NT2/D1 (cell line): ENCODE measurements around the gene LPAR1.

Source experiments
- DNase-seq: peaks from one replicate; pipeline ENCODE4 v3.0.0-alpha.2; 2011; ENCODE audit warnings: low read depth, low spot score
- H3K27me3 ChIP-seq: 2 replicates; pipeline ENCODE4 v1.6.0; 2011; ENCODE audit warnings: mild to moderate bottlenecking; ENCODE audit not compliant: insufficient read length, insufficient read depth
- H3K36me3 ChIP-seq: 2 replicates; pipeline ENCODE4 v1.6.1; 2011; ENCODE audit warnings: mild to moderate bottlenecking, low read length, mixed read lengths; ENCODE audit not compliant: insufficient read depth, insufficient read length
- H3K4me1 ChIP-seq: 2 replicates; pipeline ENCODE4 v1.5.1; 2011; ENCODE audit not compliant: insufficient read depth, insufficient read length
- H3K4me3 ChIP-seq: 2 replicates; pipeline ENCODE4 v1.5.1; 2011; ENCODE audit warnings: low read depth; ENCODE audit not compliant: insufficient read length
- H3K9ac ChIP-seq: 2 replicates; pipeline ENCODE4 v1.6.0; 2011; ENCODE audit warnings: low read depth; ENCODE audit not compliant: insufficient read length
- H3K9me3 ChIP-seq: 2 replicates; pipeline ENCODE4 v1.5.1; 2011; ENCODE audit warnings: mild to moderate bottlenecking, low read length; ENCODE audit not compliant: insufficient read depth
- SUZ12 ChIP-seq: IDR thresholded peaks from 2 replicates; pipeline ENCODE4 v1.6.1; 2011; ENCODE audit not compliant: insufficient read length, insufficient read depth; ENCODE audit errors: extremely low read depth
- YY1 ChIP-seq: IDR thresholded peaks from 2 replicates; pipeline ENCODE4 v1.6.1; 2011; ENCODE audit not compliant: insufficient read length, insufficient read depth
- ZNF274 ChIP-seq: IDR thresholded peaks from 2 replicates; pipeline ENCODE4 v1.6.1; 2011; ENCODE audit warnings: mild to moderate bottlenecking, low read depth, low read length

The LPAR1 gene

DNA sequence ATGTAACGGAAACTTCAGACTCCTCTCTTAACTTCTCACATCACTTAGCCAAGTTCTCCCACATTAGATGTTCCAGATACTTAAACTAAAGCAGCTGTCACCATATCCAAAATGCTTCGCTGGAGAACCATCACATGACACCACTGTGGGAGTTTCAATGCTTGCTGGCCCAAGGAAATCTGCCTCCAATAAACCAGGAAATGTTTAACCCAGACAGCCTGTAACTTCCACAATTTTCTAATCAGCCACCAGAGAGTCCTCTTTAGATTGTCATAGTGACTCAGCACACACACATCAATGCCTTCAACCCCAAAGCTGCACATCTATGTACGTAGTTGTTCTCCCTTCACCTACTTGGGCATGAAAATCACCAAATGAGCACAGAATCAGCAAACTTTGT lies 118.7 kb downstream of the LPAR1 start:
- Histone ChIP-seq H3K9ac (no peak overlapping the region), H3K4me1 (no peaks in the 10 kb centered on the region), H3K4me3 (no peak overlapping the region), H3K36me3 (no peaks in the 10 kb centered on the region), H3K27me3 (no peaks in the 10 kb centered on the region), H3K9me3 (0 out of 2 replicates have a peak, but pooled peaks cover 3% of the 10 kb centered on the region)
- no peak for DNase-seq
- TF ChIP-seq SUZ12 (no peak), YY1 (no peak), ZNF274 (no peak)

DNA sequence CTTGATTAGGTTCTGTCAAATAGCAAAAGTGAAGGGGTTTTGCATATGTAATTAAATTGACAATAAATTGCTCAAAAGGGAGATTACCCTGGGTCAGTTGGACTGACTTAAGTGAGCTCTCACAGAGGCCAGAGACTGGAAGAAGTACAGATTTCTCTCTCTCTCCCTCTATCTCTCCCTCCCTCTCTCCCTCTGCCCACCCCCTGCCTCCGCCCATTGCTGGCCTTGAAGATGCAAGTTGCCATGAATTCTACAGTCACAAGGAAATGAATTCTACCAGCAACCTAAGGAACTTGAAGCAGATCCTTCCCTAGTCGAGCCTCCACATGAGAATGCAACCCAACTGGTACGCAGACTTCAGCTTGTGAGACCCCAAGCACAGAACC lies 119.2 kb downstream of the LPAR1 start:
- Histone ChIP-seq H3K27me3 (no peaks in the 10 kb centered on the region), H3K4me1 (no peaks in the 10 kb centered on the region), H3K9ac (no peak overlapping the region), H3K36me3 (no peaks in the 10 kb centered on the region), H3K9me3 (0 out of 2 replicates have a peak, but pooled peaks cover 8% of the 10 kb centered on the region), H3K4me3 (no peak overlapping the region)
- TF ChIP-seq SUZ12 = no peak
- TF ChIP-seq YY1 = no peak
- TF ChIP-seq ZNF274 = no peak
- DNase-seq = no peak

DNA sequence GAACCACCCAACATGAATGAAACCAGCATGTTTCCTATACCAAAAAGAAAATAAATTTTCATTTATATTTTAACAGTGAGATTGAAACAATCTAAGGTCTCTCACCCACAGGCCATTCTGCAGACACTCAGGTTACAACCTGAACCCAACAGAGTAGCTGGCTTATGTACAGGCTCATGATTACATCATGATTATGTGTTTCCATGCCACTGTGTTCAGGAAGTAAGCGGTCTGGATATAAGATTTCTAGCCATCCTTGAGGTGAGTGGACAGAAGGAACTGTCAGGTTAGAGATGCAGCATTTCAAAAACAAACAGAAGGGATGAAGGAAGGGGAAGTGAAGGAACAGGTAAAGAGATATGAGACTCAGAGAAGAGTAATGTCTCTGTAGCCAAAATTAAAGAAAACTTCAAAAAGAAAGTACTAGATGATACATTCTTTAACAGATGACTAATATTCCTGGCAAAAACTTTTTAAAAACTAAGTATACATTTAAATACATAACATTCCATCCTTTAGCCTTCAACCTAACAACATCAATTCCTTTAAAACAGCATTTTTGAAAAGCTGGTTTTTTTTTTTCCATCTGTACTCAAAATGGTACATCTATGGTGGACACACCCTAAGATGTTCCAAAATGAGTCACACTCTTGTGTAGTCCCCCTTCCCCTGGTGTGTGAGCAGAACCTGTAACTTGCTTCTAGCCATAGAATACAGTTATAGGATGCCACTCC lies 119.8 kb downstream of the LPAR1 start:
- no peaks in the 10 kb centered on the region for H3K4me1 ChIP-seq
- H3K36me3 ChIP-seq = no peaks in the 10 kb centered on the region
- no peaks in the 10 kb centered on the region for H3K27me3 ChIP-seq
- H3K4me3 ChIP-seq = no peak overlapping the region
- no peak overlapping the region for H3K9ac ChIP-seq
- H3K9me3 ChIP-seq = 0 out of 2 replicates have a peak, but pooled peaks cover 8% of the 10 kb centered on the region
- DNase-seq = no peak
- TF ChIP-seq SUZ12 (no peak), ZNF274 (no peak), YY1 (no peak)

GRCh38 chr9:110916403-110916802 lies 121.9 kb downstream of the LPAR1 start:
- no peak for DNase-seq
- no peaks in the 10 kb centered on the region for H3K27me3 ChIP-seq
- H3K4me3 ChIP-seq = no peak overlapping the region
- no peak overlapping the region for H3K9ac ChIP-seq
- 0 out of 2 replicates have a peak, but pooled peaks cover 8% of the 10 kb centered on the region for H3K9me3 ChIP-seq
- H3K36me3 ChIP-seq = no peaks in the 10 kb centered on the region
- TF ChIP-seq ZNF274 = no peak
- TF ChIP-seq YY1 = no peak
- TF ChIP-seq SUZ12 = no peak
- no peaks in the 10 kb centered on the region for H3K4me1 ChIP-seq

DNA sequence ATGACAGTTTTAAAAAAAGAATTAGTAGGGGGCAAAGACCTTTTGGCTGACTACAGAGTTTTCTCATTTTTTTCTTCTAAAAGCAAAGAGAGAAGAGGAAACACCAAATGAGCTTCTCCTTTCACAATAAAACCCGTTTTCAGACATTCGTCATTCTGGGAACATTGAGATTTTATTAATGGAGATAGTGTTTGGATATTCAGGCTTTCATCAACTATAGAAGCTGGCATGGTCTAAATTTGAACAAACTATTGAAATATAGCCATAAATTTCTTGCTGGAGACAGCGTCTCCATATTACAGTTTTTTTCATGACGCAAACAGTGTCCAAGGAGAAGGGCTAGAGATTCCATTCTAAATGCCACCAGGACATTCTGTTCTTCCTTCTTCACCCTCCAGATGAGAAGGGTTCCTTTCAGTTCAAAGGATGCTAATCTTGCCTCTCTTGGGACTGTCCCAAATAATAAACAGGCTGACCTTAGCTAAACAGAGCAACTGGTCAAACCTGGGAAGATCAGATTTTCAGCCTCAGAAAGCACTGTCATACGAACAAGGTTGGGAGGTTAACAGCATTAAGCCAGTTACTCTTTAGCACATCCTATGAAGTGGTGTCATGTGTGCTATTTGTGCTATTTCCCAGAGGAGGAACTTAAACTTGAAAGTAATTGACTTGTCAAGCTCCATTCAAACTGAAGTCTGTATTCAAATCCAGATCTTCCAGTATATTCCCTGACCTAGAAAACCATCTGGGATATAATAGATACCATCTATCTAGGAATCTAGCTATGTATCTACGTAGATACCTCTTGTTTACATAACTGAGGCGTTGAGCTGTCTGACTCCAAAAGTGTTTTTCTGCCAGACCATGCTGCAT lies 125.6 kb downstream of the LPAR1 start:
- peaks cover 19% of the 10 kb centered on the region; the same call in 1 of the 2 replicates for H3K9me3 ChIP-seq
- TF ChIP-seq ZNF274 (no peak), SUZ12 (no peak), YY1 (no peak)
- no peak overlapping the region for H3K9ac ChIP-seq
- H3K4me3 ChIP-seq = no peak overlapping the region
- H3K27me3 ChIP-seq = no peaks in the 10 kb centered on the region
- DNase-seq = no peak
- H3K36me3 ChIP-seq = no peaks in the 10 kb centered on the region
- no peaks in the 10 kb centered on the region for H3K4me1 ChIP-seq

DNA sequence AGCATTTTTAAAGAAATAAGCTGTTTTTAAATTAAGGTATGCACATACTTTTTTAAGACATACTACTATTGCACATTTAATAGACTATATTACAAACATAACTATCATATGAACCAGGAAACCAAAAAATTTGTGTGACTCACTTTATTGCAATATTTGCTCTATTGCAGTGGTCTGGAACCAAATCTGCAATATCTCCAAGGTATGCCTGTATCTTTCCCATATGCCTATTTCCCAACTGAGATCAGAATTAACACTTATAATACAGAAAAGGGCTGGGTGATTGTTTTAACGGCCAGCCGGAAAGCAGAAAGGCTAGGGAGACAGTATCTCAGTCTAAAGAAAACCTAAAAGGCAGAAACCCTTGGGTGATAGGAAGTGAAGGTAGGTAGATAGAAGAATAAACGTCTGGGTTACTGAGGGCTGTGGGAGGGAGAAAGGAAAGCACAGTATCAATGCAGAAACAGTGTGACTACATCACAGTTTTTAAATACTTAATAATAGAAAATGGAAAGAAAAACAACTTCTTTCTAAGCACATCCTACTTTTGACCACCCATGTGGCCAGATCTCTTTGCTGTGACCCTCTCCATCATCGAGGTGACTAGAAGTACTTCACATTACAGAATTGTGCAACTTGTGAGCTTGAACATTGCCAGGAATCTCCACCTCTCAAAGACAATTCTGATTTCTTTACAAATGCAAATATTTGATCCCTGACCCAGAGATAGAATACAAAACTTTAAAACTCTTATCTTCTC lies 126.4 kb downstream of the LPAR1 start:
- no peak for DNase-seq
- peaks cover 19% of the 10 kb centered on the region; the same call in 1 of the 2 replicates for H3K9me3 ChIP-seq
- no peaks in the 10 kb centered on the region for H3K4me1 ChIP-seq
- H3K9ac ChIP-seq = no peak overlapping the region
- no peak for TF ChIP-seq YY1
- TF ChIP-seq SUZ12 = no peak
- no peak for TF ChIP-seq ZNF274
- no peaks in the 10 kb centered on the region for H3K36me3 ChIP-seq
- no peaks in the 10 kb centered on the region for H3K27me3 ChIP-seq
- H3K4me3 ChIP-seq = no peak overlapping the region

- no peaks in the 10 kb centered on the region for H3K4me1 ChIP-seq
- no peaks in the 10 kb centered on the region for H3K27me3 ChIP-seq
- DNase-seq = no peak
- no peaks in the 10 kb centered on the region for H3K36me3 ChIP-seq
- no peak overlapping the region for H3K4me3 ChIP-seq
- no peak for TF ChIP-seq YY1
- no peak for TF ChIP-seq ZNF274
- TF ChIP-seq SUZ12 = no peak
- peaks cover 11% of the 10 kb centered on the region; the same call in 1 of the 2 replicates for H3K9me3 ChIP-seq
- no peak overlapping the region for H3K9ac ChIP-seq
These were observed 129.4 kb downstream of the LPAR1 start for GRCh38 chr9:110908894-110909293.
